PFSK-1 (cell line): ENCODE data around the gene KCNQ1.

Experiments used
- POLR2AphosphoS5 ChIP-seq: IDR thresholded peaks from 2 replicates; pipeline ENCODE4 v1.6.1; 2012; ENCODE audit warnings: low read depth, mild to moderate bottlenecking, control low read depth, low read length, moderate library complexity
- REST ChIP-seq, 2 experiments: IDR thresholded peaks; 2 replicates each; pipeline versions ENCODE4 v1.6.1 to v1.8.0; 2011 to 2012; ENCODE audit warnings: low read depth in 2 of 2, low read length in 2 of 2, control low read depth in 1 of 2, inconsistent platforms in 1 of 2, mild to moderate bottlenecking in 1 of 2, moderate library complexity in 1 of 2; ENCODE audit not compliant: insufficient read depth in 1 of 2
- TAF1 ChIP-seq: IDR thresholded peaks from 2 replicates; pipeline ENCODE4 v1.6.1; 2012; ENCODE audit warnings: low read length, control low read depth, borderline replicate concordance; ENCODE audit not compliant: insufficient read depth

- TF ChIP-seq TAF1 (no peak), POLR2AphosphoS5 (no peak), REST (IDR thresholded peaks at IDR 0.05; ENCODE audit: insufficient read depth in 1 of 2, low read depth in 2 of 2, low read length in 2 of 2) (no peak)
Measured at GRCh38 chr11:2735053-2735589, 290.3 kb downstream of the KCNQ1 start.
